NK-92 (cell line): ENCODE data around the gene QDPR.

Experiments used
- DNase-seq: peaks from one replicate; lab custom pipeline; 2025; ENCODE audit not compliant: unreplicated experiment; lab: John Stamatoyannopoulos, UW

QDPR gene

DNA sequence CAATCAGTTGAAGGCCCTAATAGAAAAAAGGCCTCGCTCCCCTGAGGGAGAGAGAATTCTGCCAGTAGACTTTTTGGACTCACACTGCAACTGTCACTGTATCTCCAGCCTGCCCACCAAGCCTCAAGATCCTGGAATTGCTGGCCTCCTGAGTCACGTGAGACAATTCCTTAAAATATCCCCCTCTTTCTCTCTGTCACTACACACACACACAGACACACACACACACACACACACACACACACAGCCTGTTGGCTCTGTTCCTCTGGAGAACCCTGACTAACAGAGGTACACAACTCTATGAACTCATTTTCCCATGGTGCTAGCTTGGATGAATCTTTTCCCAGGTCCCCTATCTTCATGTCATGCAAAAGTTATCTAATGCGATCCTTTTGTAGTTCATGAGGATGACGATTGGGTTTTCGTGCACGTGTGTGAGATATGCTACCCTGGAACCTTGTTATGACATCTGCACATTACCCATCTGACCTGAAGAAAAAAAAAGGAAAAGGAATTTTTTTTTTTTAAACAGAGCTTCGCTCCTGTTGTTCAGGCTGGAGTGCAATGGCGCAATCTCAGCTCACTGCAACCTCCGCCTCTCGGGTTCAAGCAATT, 16.8 kb upstream of the QDPR start:
- DNase-seq, result no peak

DNA sequence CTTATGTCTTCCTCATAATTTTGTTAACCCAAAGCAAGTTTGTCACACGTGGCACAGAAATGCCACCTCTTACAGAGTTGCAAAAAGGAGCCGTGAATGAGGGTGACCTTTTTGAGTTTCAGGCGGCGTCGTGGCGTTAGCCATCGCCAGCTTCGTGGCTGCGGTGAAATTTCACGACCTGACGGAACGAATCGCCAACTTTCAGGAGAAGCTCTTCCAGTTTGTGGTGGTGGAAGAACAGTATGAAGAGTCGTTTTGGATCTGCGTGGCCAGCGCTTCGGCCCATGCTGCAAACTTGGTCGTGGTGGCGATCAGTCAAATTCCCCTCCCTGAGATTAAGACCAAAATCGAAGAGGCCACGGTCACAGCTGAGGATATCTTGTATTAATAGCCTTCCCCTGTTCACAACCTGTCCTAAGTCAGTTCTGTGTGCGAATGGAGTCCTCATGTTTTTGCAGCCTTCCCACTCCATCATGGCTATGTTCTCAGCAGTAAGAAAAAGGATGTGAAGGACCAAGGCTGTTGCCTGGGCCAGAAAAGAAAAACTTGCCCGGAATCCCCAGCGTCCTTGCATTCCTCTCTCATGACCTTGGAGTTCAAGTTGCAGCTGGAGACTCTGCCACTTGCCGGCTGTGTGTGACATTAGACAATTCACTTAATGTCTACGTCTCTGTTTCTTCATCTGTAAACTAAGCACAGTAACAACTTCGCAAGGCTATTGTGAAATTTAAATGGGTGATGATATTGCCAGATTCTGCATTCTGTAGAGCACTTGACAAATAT, 15.0 kb upstream of the QDPR start:
- no peak for DNase-seq

DNA sequence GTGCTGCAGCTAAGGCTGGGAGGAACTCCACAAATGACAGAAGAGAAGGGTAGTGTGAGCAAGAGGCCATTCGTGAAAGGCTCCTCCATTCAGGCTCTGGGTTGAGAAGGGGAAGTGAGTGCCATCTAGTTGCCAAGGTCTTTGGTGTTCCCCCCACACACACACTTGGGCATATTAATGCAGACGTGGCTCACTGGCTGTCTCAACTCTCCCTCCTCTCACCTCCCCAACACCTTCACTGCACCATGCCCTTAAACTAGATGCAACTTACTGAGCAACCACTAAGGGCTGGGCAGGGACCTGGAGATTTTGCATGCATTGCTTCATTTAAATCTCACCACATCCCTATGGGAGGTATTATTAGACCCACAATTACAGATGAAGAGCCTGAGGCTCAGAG, 11.8 kb upstream of the QDPR start:
- DNase-seq, result no peak

DNA sequence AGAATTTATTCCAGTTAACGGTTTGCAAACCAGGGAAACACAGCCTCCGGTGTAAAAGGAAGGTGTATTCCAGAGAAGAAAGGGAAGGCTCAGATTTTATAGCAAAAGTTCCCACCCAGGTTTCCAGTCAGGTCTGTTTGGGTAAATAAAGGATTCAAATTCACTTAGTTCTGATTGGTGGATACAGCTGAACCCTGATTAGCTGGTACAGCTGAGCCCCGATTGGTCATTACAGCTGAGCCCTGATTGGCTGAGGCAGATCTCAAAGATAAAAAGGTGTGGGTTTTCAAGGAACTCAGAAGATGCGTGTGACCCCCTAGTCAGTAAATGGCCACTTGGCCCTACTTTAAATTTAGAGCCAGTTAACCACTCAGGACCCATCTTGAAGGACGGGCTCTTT, 9.7 kb upstream of the QDPR start:
- no peak for DNase-seq

DNA sequence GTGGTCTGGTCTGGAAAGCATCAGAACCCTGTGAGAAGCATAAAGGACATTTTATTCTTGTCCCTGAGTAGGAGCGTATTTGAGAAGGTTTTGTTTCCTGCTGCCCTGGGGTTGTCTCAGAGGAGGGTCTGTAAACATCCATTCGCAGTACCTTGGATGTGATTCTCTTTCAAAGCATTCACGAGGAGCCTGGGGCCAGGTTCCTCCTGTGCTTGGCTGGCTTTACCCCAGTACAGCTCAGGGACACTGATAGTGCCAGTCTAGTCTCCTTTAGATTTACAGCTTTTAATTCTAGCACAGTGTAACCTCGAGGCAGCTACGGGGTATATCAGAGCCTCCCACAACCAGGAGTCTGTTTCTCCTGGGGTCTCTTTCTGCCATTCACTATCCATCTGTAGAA, 5.8 kb upstream of the QDPR start:
- DNase-seq, result no peak

DNA sequence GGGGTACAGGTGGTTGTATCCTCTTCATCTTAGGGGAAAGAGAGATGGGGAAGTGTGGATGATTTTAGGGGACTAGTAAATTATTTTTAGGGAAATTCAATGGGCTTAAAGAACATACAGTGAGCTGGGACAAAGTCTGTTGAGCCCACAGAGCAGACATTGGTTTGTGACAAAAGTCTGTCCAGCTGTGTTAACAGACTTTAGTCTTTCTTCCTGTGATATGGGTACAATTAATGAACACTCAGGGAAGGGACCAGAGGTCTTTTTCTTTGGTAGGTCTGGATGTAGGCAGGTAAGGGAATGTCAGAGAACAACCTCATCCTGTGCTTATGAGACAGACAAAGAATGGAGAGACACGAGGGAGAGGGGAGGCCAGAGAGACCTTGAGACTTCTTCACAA, 5.1 kb upstream of the QDPR start:
- DNase-seq, result no peak

DNA sequence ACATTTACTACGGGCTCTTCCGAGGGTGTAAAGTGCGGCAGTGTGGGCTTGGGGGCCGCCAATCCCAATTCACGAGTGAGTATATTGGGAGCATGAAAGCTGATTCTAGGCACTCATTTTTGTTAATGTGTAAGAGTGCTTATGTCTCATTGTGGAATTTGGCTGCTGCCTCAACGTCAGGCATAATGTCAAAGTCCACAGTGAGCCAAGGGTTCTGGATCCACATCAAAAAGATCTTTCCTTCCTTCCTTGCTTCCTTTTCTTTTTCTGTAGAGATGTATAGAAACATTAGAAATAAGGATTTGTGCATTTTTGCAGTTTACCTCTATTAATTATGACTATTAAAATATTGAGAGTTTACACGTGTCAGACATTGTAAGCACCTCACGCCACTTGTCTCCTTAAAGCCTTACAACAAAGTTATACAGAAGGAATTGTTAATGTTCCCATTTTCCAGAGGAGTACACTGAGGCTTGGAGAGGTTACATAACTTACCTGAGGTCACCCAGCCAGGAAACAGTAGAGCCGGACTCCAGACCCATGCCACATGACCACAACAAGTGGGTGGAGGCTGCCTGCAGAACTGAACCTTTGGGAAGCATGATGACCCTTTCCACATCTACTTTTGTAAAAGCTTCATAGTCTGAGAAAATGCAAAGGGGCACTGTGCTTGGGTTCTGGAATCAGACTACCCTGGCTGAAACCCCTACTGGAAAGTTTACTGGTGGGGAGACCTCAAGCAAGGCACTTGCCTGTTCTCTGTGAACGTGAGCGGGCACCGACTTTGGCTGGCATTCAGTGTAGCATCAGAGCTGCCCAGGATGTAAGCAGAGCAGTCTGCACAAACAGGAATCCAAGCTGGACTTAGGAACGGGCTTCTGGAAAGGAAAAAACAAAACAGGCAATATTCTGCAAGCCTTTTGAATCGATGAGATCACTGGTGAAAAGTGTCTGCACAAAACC, 3.8 kb upstream of the QDPR start:
- no peak for DNase-seq

DNA sequence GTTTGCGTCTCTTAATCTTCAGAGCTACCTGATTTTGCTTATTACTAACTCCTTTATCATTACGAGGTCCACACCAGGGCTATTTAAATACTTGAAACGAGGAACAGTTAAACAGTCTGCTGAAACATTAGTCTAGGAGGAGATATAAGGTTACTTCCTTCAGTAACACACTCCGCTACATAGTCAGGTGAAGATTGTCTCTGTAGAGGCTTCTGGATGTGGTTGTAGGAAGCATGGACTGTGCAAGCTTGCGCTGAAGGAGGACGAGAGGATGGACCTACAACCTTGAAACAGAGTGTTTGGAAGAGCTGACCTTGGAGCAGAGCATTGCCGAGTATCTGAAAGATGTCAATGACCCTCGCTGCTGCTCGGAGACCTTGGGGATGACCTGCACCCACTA, 3.0 kb upstream of the QDPR start, which contains the start of gene CLRN2:
CLRN2 (plus strand) TSS at position 301 of the 400 bp plus-strand sequence. CDS start 102 bp downstream, outside the sequence.
- no peak for DNase-seq

DNA sequence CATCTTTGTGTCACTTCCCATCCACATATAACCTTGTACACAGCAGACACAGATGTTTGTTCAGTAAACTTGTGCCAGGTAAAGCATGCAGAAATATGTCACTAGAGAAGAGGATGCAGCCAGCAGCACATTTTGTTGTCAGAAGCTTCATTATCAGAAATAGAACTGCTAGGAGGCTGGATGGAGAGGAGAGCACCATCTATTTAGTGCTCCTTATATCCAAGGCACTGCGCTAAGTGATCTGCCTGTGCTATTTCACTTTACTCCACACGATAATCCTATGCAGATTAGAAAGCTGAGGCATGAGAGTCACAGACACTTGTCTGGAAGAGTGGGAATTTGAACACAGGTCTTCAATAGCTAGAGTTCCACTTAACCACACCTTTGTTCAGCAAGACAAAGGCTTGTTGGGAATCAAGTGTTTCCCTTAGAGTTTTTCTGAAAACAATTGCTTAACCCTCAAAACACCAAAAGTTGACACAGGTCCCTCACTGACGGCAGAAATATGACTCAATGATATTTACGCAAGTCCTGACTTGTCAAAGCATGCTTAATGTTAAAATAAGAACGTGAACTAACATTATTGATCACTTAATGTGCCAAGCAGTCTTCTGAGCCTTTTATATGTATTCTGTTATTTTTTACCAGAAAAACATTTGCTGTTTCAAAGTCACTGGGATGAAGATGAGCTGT, 1.2 kb upstream of the QDPR start:
- no peak for DNase-seq

DNA sequence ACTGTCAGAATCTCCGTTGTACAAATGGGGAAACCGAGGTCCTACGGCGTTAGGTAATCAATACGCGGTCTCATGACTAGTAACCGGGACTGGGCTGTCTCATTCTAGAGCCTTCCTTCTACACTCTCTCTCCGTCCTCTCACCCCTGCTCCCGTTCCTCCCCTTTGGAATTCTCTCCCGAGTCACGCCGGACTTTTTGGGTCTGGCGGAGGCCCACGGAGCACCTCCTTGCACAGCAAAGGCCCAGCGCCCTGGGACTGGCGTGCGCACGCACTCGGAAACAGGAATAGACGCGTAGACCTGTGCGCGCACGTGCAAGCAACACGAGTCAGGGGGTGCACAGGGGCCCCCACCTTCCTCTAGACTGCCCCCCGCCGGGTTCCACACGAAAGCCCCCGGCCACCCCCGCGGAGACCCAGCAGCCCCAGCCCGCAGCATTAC, 361 bp downstream of the QDPR start:
- no peak for DNase-seq

DNA sequence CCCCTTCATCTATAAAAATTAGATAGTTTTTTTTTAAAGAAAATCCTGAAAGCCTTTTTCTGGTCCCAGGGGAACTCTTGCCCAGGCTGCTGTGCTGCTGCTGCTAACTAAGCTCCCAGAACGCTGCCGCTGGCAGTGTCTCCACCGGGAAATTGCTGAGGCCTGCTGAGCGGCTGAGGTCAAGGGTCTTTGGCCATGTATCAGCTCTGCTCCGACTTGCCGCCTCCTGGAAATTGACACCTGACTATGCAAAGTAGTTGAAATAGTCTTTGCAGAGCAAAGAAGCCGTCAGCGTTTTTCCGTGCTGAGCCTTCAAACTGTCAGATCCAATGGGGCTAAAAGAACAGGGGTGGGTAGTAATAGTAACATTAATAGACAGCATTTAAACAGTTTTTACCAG, 839 bp downstream of the QDPR start:
- DNase-seq, result no peak

DNA sequence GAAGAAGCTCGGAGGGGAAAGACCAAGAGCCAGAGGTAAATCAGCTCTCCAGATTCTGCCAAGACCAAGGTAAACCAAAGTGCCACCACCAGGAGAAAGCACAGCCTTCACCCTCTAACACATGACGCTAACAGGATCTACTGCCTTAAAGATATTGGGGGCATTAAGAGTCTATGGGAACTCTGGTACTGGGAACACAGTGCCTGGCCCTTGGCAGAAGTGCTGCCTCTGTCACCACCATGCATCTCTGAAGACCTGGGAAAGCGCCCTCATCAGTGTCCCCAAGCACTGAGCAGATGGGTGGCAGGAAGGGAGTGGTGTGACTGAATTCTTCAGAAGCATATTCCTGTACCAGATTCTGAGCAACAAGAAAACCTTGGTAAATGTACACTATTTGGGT, 1.3 kb downstream of the QDPR start:
- DNase-seq, result no peak

DNA sequence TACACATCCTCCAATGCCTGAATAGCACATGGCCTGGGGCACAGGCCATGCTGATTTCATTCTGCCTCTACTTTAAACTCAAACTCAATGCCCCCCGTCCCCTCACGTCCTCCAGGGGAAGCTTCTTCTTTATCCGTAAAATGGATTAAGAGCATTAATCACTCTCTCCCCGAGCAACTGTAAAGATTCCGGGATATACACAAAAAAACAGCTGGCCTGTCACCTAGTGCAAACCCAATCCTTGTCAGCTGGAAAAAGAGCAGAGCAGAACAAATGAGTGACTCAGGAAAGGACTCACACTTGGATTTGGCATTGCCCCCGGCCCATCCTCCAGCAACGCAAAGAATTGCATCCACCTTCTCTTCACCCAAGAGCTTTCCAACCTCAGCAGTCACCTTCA, 7.8 kb downstream of the QDPR start:
- DNase-seq, result no peak

DNA sequence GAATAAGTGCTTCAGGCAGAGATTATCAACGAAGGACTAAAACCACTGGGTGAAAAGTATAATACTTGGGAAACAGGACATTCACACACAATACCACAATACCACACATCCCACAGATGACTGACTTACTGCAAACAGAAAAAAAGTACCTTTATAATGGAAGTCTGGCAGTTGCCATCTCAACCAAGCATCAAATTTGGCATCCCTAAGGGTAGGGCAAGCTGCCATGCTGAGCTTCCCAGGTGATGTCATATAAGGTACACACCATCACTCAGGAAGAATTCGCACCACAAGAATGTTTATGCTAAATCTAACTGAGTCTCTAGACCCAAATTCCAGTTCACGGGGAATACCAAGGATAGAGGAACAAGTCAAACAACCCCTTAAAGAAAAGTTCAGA, 9.1 kb downstream of the QDPR start:
- no peak for DNase-seq

DNA sequence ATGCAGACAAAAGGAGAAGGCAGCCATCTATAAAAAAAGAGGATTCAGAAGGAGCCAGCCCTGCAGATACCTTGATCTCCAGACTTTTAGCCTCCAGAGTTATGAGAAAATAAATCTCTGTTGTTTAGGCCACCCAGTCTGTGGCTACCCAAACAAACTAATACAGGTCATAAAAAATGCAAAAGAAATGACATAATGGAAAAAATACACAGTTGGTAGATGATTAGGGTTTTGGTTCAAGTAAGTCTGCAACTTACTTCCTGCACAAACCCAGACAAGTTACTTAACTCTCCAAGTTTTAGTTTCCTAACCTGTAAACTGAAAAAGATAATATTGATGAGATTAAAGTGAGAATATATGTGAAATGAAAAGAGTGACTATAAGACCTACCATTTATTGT, 11.3 kb downstream of the QDPR start:
- DNase-seq, result no peak

DNA sequence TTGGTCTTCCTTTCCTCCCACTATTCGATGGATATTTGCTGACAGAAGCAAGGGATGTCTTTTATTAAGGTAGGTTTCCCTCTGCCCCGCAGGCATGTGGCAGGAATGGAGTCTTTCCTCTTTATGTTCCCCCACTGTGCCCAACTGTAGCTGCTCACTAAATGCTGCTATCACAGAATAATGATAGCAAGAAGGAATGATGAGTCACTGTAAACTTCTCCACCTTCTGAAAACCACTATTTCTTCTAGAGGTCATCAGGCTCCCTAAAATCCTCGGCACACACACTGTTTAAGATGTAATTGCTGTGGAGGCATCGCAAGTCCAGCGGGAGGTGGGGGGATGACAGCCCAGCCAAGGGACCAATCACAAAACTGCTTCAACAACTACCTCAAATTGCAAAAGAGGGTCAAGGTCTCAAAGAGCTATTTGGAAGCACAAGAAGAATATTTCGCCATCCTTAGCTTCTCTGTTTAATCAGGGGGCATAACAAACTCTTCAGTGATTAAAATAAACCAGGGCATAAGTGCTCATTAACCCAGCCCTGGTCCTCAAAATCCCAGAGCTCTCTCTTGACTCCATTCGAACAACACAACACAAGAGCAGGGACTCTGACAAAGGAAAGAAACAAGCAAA, 13.9 kb downstream of the QDPR start:
- DNase-seq, result no peak

DNA sequence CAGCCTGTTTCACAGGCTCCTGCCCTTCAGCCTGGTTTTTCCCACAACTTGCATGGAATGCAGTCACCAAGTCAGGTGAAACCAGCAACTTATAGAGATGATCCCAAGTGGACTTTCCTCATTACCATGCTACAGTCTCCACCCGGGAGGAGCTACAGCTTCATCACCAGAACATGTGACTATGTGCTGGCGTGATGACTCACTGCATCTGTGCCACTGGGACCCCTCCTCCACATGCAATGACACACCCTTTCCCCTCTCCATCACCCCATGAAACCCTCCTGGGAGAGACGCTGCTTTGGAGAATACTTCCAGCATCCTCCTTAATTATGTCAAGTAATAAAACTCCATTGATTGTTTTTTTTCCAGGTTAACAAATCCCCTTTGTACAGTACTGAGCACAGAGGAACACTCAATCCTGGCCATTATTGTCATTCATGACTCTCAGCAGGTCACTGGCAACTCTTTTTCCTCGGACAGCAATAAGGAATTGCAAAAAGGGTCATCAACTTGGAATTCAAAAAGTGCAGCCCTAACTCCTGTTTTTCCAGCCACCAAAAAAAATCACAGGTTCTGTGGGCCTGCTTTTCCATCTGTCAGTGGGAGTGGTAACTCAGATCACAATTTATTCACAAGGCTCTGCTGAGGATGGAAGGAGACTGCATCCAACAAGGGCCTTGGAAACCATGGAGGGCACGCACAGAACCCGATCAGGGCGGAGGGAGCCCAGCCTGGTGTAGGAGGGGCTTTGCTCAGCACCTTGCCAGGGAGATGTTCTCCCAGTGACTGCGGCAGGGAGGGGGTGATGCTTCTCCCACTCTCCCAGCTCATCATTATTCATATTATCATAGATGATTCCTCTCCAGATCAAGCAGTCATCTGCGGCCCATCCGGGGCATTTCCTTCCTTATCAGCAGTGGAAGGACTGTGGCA, 17.4 kb downstream of the QDPR start:
- DNase-seq, result no peak

DNA sequence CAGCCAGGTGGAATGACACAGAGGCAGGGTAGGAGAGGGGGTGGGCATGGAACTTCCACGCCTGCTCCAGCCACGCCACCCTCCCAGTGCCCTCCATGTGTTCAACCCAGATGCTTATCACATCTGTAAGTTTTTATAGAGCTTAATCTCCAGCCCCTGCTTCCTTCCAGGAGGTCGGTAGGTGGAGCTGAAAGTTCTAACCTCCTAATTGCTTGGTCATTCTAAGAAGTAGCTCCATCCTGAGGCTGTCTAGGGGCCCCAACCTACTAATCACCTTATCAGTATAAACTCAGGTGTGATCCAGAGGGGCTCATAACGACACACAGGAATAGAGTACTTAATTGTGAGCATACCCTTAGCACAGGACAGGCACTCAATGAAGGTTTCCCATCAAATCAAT, 18.3 kb downstream of the QDPR start:
- no peak for DNase-seq

DNA sequence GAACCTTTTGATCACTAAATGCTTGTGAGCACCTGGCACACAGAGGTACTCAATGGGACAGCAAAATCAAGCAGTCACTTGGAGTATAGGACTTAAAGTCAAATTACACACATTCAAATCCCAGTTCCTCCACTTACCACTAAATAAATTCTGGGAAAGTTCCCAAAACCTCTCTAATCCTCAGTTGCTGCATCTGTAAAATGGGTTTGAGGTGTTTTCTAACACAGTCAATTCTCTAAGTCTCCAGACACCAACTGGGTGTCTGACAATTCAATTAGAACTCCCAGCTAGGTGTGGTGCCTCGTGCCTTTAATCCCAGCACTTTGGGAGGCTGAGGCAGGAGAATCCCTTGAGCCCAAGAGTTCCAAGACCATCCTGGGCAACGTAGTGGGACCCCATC, 19.0 kb downstream of the QDPR start:
- no peak for DNase-seq
